NCI-H2227 (cell line): Measurements from ENCODE around the gene KDM2A.

Experiments
- DNase-seq: peaks from one replicate; lab custom pipeline; 2025; ENCODE audit not compliant: unreplicated experiment; lab: John Stamatoyannopoulos, UW

Gene KDM2A

DNA sequence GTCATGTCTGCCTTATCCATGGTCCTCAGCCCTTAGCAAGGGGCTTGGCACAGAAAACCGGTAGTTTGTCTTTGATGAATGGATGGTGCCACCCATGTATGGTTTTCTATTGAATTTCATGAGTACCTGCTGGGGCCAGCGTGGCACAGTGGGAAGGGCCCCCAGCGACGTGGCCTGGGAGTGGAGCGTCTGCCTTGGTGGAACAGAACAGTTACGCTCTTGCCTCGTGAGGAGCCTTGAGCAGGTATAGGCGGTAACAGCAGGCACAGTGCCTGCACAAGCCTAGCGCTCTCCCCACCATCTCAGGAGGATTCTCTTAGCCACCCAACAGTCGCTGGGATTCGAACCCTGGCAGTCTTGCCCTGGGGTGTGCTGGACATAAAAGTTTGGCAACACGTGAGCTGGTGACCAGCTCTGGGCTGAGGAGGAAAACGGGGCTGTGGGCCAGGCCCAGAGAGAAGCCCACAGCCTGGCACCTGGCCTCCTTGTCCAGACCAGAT, 181.2 kb downstream of the KDM2A start:
- no peak for DNase-seq

DNA sequence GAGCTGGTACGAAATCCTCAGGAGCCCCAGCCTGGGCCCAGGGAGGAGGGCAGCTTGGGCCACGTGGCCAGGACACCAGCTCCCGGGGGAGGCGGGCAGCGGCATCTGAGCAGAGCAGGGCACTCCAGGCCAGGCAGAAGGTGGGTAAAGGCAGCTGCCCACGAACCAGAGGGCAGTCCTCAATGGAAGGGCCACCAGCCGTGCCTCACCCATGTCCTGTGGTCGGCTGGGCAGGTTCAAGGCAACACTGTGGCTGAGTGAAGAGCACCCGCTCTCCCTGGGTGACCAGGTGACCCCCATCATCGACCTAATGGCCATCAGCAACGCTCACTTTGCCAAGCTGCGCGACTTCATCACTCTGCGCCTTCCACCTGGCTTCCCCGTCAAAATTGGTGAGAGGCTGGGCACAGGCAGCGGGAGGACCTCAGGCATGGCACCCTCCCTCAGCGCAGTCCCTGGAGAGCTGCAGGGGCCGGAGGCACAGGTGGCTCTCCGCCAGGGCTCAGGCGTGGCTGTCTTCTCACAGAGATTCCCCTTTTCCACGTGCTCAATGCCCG, 181.8 kb downstream of the KDM2A start:
- no peak for DNase-seq

DNA sequence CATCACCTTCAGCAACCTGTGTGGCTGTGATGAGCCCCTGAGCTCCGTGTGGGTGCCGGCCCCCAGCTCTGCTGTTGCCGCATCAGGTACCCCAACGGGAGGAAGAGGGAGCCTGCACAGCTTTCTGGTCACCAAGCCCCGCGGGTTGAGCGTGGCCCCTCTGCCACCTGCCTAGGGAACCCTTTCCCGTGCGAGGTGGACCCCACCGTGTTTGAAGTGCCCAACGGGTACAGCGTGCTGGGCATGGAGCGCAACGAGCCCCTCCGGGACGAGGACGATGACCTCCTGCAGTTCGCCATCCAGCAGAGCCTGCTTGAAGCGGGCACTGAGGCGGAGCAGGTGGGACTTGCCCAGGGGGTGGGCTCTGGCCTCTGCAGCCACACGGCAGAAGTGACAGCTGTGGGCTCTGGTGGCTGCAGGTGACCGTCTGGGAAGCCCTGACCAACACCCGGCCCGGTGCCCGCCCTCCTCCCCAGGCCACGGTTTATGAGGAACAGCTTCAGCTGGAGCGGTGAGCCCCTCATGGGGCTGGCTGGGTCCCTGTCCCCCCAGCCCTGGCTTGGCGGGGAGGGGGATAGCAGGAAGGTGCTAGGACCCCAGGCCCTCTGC, 182.4 kb downstream of the KDM2A start:
- no peak for DNase-seq

DNA sequence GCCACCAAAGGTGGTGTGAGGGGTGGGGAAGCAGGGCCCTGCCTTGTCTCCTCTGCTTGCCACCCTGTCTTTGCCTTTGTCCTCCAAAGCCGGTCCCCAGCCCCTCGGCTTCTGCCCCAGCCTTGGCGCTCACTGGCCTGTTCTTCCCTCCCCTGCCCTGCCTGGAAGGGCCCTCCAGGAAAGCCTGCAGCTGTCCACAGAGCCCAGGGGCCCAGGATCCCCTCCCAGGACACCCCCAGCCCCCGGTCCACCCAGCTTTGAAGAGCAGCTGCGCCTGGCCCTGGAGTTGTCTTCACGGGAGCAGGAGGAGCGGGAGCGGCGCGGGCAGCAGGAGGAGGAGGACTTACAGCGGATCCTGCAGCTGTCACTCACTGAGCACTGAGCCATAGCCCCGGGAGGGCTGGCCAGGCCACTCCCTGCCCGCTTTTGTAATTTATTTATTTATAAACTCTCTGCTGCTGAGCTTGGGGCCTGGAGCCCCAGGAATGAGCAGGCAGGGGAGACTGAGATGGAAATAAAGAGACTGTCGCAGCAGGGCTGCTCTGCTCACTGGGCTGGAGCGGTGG, 183.0 kb downstream of the KDM2A start:
- DNase-seq = peak; percentile 82

DNA sequence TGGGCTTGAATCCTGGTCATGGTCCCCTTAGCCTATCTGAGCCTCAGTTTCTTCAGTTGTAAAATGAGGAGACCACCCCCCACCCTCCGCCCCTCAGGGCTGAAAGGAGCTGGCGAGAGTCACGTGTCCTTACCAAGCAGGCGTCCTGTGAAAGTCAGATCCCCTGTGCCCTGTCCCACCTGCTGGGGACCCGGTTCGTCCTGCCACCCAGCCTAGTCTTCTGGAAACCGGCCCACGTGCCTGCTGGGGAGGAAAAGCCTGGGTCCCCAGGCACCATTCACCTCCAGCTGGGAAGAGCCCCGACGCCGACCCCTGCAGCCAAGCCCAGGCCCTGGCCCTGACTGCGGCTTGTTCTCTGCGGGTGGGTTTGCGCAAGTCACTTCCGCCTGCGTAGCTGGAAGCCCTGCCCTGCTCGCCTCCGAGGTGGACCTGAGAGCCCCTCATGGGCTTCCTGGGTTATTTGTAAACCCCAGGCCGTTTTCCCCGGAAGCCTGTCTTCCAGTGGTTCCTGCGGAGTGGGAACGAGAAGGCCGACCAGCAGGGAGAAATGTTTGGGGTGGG, 183.6 kb downstream of the KDM2A start:
- peak; percentile 45 for DNase-seq

DNA sequence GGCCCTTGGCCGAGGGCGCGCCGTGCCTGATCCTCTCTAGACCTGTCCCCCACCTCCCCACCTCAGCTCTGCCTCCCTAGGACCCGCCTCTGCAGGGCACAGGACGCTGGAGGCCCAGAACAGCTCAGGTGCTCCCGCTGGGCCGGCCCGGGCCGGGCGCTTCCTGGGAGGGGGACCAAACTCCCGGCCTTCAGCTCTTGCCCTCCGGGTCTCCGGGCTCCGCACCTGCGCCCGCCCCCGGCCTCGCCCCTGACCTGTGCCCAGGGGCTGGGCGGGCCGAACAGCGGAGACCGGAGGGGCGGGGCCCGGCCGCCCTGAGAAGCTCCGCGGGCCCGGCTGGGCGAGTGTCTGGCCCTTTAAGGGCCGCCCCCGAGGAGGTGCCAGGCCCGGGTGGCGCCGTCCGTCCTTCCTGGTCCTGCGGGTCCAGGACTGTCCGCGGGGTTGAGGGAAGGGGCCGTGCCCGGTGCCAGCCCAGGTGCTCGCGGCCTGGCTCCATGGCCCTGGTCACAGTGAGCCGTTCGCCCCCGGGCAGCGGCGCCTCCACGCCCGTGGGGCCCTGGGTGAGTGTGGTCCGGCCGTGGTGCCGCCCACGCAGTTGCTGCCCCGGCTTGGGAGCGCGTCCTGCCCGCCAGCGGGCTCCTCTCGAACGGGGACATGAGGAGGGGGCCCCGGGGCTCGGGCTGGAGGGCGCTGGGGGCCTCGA, 184.2 kb downstream of the KDM2A start, which contains the start of gene SSH3:
Gene SSH3, plus strand, starts transcription at position 399 of the 703 bp plus-strand sequence. Its CDS starts 96 bp downstream, at position 495.
- DNase-seq = peak; percentile 76

DNA sequence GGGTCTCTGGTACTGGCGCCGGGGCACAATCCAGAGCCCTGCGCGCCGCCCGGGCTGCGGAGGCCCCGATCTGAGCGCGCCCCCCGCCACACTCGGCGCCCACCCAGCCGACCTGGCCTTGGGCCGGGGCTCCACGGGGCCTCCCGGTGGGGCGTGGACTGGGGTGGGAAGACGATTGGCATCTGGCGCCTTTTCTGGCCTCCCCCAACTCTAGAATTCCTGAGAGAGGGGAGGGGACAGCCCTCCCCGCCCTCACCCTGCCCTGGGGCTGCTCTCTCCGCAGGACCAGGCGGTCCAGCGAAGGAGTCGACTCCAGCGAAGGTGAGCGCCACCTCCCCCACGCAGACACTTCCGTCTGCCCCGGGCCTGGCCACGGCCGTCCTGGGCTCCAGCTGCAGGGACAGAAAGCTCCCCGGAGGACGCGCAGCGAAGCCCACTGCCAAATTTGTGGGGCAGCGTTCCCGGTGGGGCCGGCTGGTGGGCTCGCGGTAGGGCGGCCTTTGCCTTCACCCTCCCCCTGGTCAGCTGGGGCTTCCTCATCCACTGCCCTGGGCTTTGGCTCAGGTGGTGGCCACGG, 184.9 kb downstream of the KDM2A start:
- DNase-seq = peak; percentile 45

DNA sequence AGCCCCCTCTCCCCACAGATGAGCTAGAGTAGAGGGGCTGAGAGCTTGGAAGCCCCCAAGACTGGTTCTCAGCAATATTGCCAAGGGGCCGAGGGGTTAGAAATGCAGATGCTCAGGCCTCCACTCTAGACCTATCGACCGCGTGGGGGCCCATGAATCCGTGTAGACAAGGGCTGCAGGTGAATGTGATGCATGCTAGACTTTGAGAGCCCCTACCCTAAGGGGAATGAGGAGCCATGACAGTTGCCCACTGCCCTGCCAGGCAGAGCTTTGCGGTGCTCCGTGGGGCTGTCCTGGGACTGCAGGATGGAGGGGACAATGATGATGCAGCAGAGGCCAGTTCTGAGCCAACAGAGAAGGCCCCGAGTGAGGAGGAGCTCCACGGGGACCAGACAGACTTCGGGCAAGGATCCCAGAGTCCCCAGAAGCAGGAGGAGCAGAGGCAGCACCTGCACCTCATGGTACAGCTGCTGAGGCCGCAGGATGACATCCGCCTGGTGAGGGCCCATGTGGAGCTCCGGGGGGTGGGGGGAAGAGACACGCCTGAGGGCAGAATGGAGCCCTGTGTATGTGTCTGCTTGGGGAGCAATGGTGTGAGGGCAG, 185.5 kb downstream of the KDM2A start:
- no peak for DNase-seq

DNA sequence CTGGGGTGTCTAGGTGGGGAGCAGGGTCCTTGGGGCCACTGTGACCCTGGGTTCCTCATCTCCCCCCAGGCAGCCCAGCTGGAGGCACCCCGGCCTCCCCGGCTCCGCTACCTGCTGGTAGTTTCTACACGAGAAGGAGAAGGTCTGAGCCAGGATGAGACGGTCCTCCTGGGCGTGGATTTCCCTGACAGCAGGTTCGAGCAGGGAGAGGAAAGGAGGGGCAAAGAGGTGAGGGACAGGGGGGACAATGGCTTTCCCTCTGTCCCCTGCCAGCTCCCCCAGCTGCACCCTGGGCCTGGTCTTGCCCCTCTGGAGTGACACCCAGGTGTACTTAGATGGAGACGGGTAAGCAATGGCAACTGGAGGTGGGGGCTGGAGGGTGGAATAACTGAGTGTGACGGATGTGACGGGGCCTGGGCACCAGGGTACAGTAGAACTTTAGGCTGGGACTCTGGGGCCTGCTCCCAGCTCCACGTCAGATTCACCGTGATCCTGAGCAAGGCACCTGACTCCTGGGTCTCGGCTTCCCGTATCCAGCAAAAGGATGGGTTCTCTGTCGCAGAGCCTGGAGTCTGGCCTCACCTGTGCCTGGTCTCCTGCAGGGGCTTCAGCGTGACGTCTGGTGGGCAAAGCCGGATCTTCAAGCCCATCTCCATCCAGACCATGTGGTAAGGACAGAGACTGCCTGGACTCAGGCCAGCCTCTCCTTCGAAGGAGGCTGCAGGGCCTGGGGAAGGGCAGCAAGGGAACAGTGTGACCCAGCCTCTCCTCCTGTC, 187.9 kb downstream of the KDM2A start:
- DNase-seq = no peak

DNA sequence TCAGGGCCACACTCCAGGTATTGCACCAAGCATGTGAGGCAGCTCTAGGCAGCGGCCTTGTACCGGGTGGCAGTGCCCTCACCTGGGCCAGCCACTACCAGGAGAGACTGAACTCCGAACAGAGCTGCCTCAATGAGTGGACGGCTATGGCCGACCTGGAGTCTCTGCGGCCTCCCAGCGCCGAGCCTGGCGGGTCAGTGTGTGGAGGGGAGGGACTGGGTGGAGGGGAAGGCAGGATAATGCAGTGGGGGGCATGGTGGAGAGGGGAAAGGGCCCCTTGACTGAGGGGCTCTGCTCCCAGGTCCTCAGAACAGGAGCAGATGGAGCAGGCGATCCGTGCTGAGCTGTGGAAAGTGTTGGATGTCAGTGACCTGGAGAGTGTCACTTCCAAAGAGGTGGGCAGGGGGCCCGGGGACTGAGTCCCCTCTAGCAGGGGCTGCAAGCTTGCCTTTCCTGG, 188.5 kb downstream of the KDM2A start:
- DNase-seq = no peak
